Stimulated activated CD4-positive, alpha-beta T cell treated with anti-CD3 and anti-CD28 coated beads, Interleukin-15, amount 100 ng/mL, for 24 hours (primary cell): ENCODE data around the gene MTA1.

Experiments used
- DNase-seq: peaks from one replicate; pipeline ENCODE4 v3.0.0-alpha.2; 2020

Gene MTA1

DNA sequence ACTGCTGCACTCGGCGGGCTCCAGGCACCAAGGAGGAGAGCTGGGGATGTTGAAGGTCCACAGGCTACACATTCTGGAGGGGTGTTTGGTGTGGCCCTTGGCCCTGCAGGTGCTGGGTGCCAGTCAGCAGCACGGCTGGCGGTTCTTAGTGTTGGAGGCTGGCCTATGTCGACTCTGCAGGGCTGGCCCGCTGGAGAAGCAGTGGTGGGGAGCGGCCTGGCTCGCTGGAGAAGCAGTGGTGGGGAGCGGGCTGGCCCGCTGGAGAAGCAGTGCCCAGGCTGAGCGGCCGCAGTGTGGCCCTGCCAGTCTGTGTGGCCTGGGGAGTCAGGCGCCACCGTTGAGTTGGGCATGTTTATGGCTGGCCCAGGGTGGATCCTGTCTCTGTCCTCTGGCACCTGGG, 27.3 kb downstream of the MTA1 start:
- no peak for DNase-seq

DNA sequence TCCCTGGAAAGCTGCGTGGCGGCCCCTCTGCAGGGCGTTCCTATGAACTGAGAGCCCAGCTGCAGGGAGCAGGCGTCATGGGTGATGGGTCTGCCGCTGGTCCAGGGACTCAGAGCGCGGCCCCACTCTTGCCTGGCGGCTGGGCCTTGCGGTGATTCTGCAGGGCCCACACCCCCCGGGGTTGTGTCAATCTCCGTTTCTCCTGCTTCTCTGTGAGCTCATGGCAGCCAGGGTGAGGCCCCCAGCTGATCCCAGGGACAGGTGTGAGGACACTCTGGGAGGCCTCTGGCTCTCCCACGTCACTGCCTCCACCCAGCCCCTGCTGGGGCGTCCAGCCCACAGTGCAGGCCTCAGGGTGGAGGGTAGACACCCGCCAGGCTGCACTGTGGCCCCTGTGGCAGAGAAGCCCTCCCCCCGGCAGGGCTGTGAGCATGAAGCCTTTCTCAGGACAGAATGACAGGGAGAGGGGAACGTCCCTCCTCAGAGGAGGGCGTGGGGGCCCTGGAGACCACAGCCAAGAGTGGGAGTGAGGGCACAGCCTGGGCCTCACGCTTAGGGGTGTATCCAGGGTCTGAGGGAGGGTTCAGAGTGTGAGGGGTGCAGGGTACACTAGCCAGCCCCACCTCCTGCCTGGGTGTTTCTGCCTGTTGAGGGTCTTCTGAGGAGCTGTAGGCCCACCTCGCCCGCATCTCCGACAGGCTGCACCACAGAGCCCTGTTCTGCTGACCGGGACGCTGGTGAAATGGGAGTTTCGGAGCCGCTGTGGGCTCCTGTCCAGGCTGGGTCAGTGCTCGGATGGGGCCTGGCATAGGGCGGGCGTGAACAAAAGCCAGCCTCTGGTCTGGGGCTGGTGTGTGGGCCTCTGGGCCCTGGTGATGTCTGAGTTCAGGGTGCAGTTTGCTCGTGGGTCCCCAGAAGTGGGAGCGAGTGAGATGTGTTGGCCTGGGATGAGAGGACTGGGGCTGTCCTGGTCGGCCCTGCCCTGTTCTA, 28.3 kb downstream of the MTA1 start:
- no peak for DNase-seq

GRCh38 chr14:105448706-105449111, 29.1 kb downstream of the MTA1 start:
- peak; percentile 70 for DNase-seq

GRCh38 chr14:105449276-105450122, 29.9 kb downstream of the MTA1 start:
- no peak for DNase-seq

GRCh38 chr14:105450123-105450505, 30.5 kb downstream of the MTA1 start:
- no peak for DNase-seq

GRCh38 chr14:105450864-105451720, 31.5 kb downstream of the MTA1 start:
- no peak for DNase-seq

DNA sequence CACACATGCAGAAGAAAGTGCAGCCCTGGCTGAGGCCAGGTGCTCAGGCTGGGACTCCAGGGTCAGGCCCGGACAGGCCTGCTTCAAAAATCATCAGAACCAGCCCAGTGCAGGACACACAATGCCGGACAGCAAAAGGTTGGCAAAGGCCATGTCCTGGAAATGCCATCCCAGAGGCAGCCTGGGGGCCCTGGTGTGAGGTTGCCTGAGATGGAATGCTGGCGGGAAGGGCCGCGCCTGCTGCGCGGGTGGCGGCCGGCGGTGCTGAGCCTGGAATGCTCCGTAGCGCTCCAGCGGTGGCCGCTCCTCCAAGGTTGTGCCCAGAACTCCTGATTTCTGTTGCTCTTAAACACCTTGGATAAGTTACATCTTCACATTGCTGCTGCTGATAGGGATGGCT, 33.3 kb downstream of the MTA1 start:
- DNase-seq, result no peak

GRCh38 chr14:105453847-105454246, 34.2 kb downstream of the MTA1 start:
- no peak for DNase-seq

DNA sequence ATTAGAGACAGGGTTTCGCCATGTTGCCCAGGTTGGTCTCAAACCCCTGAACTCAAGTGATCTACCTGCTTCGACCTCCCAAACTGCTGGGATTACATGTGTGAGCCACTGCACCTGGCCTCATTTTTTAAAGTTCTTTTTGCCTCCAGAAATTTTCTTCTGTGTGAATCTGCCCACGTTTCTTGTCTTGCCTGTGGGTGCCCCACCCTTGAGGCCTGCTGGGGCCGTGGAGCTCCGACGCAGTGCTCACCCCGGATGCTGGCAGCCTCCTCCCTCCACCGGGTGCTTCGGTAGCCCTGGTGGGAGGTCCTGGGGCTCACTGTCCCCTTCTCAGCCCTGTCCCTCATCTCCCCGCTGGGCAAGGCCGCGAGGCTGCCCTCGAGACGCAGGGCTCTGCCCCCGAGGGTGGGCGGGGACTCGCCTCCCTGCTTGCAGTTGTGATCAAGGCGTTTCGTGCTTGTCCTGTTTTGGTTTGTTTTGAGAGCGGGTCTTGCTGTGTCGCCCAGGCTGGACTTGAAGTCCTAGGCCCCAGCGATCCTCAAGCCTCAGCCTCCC, 35.5 kb downstream of the MTA1 start:
- no peak for DNase-seq

DNA sequence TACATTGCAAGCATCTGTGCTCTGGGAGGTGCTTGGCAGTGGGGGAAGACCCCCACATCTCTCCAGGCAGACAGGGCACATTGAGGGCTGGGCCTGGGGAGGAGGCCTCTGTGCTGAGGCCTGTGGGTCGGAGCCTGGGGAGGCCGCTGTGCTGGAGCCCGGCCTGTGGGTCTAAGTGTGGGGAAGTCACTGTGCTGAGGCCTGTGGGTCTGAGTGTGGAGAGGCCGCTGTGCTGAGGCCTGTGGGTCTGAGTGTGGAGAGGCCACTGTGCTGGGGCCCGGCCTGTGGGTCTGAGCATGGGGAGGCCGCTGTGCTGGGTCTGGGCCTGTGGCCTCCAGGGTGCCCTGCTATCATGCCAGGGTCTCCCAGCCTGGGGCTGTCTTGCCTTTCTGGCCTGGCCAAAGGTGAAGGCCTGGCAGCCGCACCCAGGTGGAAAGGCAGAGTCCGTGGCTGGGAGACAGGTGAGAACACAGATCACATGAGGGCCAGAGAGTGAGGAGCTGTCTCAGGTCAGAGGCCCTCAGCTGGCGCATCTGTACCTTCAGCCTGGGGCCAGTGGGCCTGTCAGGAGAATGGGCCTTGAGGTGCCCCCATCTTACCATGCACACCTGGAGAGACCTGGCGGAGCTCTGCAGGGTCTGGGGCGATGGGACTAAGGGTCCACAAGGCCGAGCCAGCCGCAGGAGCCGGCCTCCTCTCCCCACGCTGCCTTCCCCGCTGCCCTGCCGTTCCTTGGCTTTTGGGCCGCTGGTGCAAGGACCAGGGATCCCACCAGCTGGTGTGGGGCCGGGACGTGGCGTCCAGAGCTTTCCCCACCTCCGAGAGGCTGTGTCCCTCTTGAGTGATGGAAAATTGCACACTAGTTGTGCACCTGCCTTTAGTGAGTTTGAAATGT, 36.4 kb downstream of the MTA1 start:
- no peak for DNase-seq

DNA sequence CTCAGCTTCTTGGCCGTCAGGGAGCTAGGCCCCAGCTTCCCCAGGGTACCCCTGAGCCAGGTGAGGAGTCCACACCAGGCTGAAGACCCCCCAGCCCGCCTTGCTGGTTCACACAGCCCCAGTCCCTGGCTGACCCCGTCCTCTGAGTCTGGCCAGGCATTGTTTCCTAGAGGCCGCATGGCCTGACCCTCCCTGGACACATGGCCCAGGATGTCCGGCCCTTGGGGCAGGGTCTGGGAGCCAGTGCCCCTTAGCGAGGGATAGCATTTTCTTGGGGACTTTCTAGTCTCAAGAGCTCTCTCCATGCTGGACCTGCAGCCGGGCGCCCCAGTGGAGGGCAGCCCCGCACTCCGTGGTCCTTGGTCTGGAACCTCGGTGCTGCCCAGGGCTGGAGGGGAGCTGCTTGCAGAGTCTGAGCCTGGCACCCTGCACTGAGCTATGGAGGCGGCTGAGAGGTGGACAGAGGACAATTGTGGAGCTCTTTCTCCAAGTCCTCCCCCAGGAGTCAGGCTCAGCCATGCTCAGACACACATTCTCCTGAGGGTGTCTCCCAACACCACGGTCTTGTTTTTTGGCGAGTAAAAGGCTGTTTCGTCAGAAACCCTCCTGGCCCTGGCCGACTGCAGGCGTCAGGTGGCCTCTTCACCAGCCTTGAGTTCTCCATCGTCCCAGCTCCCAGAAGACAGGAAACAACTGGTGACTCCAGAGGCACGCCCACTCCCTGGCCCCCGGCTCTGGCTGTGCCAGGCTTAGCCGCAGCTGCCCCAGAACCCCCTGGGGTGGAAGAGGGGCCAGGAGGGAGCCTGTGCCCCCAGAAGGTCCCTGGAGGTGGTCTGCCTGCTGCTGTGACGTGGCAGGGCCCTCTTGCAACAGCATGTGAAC, 37.4 kb downstream of the MTA1 start:
- no peak for DNase-seq

DNA sequence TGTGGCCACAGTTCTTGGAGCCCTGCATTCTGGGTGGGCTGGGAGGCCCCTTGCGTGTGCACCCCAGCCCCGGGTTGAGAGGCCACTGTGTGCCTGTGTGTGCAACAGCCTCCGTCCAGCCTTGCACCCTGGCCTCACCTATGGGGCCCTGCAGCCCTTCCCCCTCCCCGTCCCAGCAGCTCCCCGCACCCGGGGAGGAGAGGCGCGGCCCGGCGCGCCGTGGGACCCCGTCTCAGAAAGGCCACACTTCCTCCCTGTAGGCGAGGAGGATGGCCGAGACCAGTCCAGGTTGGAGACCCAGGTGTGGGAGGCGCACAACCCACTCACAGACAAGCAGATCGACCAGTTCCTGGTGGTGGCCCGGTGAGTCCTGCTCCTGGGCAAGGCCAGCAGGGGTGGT, 38.4 kb downstream of the MTA1 start:
- no peak for DNase-seq

- DNase-seq, result no peak
These were observed 38.9 kb downstream of the MTA1 start for GRCh38 chr14:105458571-105458970.

GRCh38 chr14:105460116-105460515, 40.5 kb downstream of the MTA1 start:
- no peak for DNase-seq

DNA sequence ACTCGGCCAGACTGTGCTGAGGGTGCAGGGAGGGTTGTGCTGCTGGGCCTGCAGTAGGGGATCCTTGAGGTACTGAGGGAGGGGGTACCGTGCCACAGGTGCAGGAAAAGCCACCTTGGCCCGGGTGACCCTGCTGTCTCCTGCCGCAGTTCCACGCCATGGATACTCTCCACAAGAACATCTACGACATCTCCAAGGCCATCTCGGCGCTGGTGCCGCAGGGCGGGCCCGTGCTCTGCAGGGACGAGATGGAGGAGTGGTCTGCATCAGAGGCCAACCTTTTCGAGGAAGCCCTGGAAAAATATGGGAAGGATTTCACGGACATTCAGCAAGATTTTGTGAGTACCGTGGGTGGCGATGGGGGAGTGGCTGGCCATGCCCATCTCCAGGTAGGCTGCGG, 41.0 kb downstream of the MTA1 start:
- no peak for DNase-seq

DNA sequence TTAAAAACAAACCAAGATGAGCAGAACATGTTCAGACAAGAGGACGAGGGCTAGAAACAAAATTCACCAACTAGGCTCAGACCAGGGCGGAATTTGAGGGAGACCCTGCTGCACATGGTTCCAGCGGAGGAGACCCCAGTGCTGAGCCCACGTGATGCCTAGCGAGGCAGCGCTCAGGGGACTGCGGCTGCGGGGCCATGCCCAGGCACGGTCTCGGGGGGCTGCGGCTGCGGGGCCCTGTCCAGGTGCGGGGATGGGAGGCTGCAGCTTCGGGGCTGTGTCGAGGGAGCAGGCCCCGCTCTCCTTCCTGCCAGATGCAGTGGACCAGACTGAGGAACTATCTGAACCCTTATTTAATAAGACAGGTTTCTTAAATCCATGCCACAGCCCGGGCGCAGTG, 42.3 kb downstream of the MTA1 start:
- DNase-seq, result no peak

DNA sequence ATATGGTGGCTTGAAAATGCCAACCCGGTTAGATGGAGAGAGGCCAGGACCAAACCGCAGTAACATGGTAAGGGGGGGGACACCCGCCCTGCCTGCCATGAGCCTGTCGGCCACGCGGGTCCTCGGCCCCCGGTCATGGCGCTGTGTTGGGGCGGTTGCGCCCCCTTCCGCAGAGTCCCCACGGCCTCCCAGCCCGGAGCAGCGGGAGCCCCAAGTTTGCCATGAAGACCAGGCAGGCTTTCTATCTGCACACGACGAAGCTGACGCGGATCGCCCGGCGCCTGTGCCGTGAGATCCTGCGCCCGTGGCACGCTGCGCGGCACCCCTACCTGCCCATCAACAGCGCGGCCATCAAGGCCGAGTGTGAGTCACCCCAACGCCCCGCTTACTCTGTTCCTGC, 44.9 kb downstream of the MTA1 start:
- no peak for DNase-seq

GRCh38 chr14:105465209-105466031, 45.8 kb downstream of the MTA1 start:
- no peak for DNase-seq

DNA sequence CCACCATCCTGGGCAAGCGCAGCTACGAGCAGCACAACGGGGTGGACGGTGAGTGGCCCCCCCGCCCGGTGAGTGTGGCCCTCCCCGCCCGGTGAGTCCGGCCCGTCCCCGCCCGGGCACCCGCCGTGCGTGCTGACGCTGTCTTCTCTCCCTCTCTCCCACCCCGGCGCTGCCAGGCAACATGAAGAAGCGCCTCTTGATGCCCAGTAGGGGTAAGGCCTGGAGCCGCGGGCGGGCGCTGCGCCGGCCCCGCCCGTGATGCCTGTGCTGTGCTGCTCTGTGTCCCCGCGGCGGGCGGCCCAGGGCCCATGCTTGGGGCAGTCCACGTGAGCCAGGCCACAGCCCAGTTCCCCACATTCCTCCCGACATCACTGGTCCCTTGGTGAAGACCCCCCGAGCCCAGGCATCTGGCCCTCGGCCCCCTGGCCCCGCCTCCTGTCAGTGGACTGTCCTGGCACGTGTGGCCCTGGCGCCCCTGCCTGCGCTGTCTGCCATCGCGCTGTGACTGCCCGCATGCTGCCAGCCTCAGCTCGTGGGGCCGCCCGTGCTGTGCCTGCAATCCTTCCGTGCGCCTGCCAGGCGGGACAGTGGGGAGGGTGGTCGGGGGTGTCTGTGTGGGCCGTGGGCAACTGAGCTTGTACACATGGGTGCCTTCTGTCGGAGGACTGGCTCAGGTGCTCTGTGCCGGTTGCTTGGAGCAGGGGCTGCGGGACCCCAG, 47.1 kb downstream of the MTA1 start:
- no peak for DNase-seq
